ENCODE data around the gene FAM110A. TPM values are rescaled to one million over a fixed set of nuclear protein-coding genes. Genes with fewer than 3 reads are reported as not detected.

Gene FAM110A
- total and polyA plus RNA-seq, 9 of the 15 experiments (the other 6 are each of a cell fraction or from before 2014, with no cell fraction given), result 0.73 to 15.5 (median 3.6) TPM

DNA sequence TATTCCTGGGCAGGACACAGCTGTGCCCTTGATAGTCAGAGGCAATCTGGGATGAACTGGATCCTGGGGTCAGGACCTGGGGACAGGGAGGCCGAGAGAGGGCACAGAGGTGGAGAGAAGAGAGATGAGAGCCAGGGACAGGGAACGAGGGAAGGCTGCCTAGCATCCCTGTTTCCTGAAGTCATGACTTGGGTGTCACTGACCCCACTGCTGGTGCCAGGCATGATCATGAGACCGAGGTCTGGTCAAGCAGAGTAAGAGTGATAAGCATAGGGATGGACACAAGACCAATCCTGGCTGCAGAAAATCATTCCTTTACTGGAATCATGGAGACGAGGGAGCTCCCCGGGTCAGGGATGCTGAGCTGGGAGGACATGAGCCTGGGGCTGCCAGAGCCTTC, 36.1 kb downstream of the FAM110A start:
- Histone ChIP-seq H3K27ac (ENCODE audit: extremely low read depth, low read depth, low read length) (no peak overlapping the region), H3K79me2 (ENCODE audit: control insufficient read depth, insufficient read depth, low read length) (no peaks in the 10 kb centered on the region), H3K4me2 (ENCODE audit: insufficient read depth, low read length) (no peak overlapping the region), H3K4me1 (replicated peaks in 1 of 2; ENCODE audit: control insufficient read depth in 2 of 2, insufficient read depth in 2 of 2, low read length in 2 of 2) (no peaks in the 10 kb centered on the region), H3K9me1 (ENCODE audit: control insufficient read depth, insufficient read depth, low read length) (no peaks in the 10 kb centered on the region), H3K36me3 (ENCODE audit: control insufficient read depth, insufficient read depth, low read length) (no peaks in the 10 kb centered on the region), H3K9ac (ENCODE audit: insufficient read depth in 1 of 2, low read depth in 2 of 2, low read length in 2 of 2) (no peak overlapping the region), H4K20me1 (replicated peaks; ENCODE audit: control insufficient read depth, insufficient read depth, low read length) (no peaks in the 10 kb centered on the region), H2AFZ (ENCODE audit: low read depth, low read length) (no peak overlapping the region), H3K9me3 (replicated peaks; ENCODE audit: control insufficient read depth, insufficient read depth, low read depth, low read length) (no peaks in the 10 kb centered on the region), H3K27me3 (ENCODE audit: control insufficient read depth in 2 of 2, insufficient read depth in 2 of 2, low read length in 2 of 2) (peaks cover 0 to 24% of the 10 kb centered on the region in 2 experiments; a peak in 2 of 5 replicates), H3K4me3 (no peak overlapping the region)
- CTCF ChIA-PET (ENCODE audit: low intra/inter-chr PET ratio), result no interaction called here
- intact Hi-C loops (cut with micrococcal nuclease) (no loop called here), in situ Hi-C loops (cut with MboI) (no loop called here)
- TF ChIP-seq HDAC2 (IDR thresholded peaks at IDR 0.05) (no peak), ZNF57 (CRISPR knock-in tag; IDR thresholded peaks at IDR 0.05) (no peak), ZNF507 (tag; conservative IDR thresholded peaks at IDR 0.05) (no peak), ZNF347 (CRISPR knock-in tag; IDR thresholded peaks at IDR 0.05; ENCODE audit: low read depth) (no peak), ZNF224 (CRISPR knock-in tag; IDR thresholded peaks at IDR 0.05) (no peak), ZNF77 (CRISPR knock-in tag; IDR thresholded peaks at IDR 0.05) (no peak), PTTG1 (tag; IDR thresholded peaks at IDR 0.05; ENCODE audit: low read depth) (no peak), ZNF263 (CRISPR knock-in tag; IDR thresholded peaks at IDR 0.05; ENCODE audit: borderline replicate concordance) (no peak), EHMT2 (IDR thresholded peaks at IDR 0.05) (no peak), EWSR1 (IDR thresholded peaks at IDR 0.05; ENCODE audit: borderline replicate concordance, low read depth, partially characterized antibody) (no peak), PTRF (tag; IDR thresholded peaks at IDR 0.05) (no peak), TFAM (CRISPR knock-in tag; conservative IDR thresholded peaks at IDR 0.05) (no peak), ETV1 (tag; conservative IDR thresholded peaks at IDR 0.05; ENCODE audit: low read depth) (no peak), MAZ (CRISPR knock-in tag; conservative IDR thresholded peaks at IDR 0.05 in 1 of 2, IDR thresholded peaks at IDR 0.05 in 1 of 2) (no peak), FOXP1 (CRISPR knock-in tag; IDR thresholded peaks at IDR 0.05) (no peak)
- TF ChIP-seq, protein P1, sequence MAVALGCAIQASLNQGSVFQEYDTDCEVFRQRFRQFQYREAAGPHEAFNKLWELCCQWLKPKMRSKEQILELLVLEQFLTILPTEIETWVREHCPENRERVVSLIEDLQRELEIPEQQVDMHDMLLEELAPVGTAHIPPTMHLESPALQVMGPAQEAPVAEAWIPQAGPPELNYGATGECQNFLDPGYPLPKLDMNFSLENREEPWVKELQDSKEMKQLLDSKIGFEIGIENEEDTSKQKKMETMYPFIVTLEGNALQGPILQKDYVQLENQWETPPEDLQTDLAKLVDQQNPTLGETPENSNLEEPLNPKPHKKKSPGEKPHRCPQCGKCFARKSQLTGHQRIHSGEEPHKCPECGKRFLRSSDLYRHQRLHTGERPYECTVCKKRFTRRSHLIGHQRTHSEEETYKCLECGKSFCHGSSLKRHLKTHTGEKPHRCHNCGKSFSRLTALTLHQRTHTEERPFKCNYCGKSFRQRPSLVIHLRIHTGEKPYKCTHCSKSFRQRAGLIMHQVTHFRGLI (CRISPR knock-in tag; IDR thresholded peaks at IDR 0.05), result no peak
- TF ChIP-seq, protein P2, sequence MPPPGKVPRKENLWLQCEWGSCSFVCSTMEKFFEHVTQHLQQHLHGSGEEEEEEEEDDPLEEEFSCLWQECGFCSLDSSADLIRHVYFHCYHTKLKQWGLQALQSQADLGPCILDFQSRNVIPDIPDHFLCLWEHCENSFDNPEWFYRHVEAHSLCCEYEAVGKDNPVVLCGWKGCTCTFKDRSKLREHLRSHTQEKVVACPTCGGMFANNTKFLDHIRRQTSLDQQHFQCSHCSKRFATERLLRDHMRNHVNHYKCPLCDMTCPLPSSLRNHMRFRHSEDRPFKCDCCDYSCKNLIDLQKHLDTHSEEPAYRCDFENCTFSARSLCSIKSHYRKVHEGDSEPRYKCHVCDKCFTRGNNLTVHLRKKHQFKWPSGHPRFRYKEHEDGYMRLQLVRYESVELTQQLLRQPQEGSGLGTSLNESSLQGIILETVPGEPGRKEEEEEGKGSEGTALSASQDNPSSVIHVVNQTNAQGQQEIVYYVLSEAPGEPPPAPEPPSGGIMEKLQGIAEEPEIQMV (tag; conservative IDR thresholded peaks at IDR 0.05; ENCODE audit: low read depth), result no peak
- TF ChIP-seq, protein P3, sequence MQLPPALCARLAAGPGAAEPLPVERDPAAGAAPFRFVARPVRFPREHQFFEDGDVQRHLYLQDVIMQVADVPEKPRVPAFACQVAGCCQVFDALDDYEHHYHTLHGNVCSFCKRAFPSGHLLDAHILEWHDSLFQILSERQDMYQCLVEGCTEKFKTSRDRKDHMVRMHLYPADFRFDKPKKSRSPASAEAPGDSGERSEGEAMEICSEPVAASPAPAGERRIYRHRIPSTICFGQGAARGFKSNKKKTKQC (CRISPR knock-in tag; IDR thresholded peaks at IDR 0.05), result no peak
- TF ChIP-seq, protein P4, sequence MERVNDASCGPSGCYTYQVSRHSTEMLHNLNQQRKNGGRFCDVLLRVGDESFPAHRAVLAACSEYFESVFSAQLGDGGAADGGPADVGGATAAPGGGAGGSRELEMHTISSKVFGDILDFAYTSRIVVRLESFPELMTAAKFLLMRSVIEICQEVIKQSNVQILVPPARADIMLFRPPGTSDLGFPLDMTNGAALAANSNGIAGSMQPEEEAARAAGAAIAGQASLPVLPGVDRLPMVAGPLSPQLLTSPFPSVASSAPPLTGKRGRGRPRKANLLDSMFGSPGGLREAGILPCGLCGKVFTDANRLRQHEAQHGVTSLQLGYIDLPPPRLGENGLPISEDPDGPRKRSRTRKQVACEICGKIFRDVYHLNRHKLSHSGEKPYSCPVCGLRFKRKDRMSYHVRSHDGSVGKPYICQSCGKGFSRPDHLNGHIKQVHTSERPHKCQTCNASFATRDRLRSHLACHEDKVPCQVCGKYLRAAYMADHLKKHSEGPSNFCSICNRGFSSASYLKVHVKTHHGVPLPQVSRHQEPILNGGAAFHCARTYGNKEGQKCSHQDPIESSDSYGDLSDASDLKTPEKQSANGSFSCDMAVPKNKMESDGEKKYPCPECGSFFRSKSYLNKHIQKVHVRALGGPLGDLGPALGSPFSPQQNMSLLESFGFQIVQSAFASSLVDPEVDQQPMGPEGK (CRISPR knock-in tag; IDR thresholded peaks at IDR 0.05; ENCODE audit: borderline replicate concordance), result no peak
- POLR2A ChIA-PET, result interaction anchor here (1.3 kb wide), 1 partner anchor 11 kb away, joined by 3 read pairs; no protein-coding TSS in a partner anchor
- FAIRE-seq (no peak), ATAC-seq (no peak), DNase-seq (ENCODE audit: extremely low read depth in 1 of 4, low spot score in 3 of 4) (no peak)
- no TSS peak for BruUV-seq (replicated peaks)
- WGBS (ENCODE audit: insufficient coverage, low coverage, missing lambda C conversion rate), result 0% methylated on average over 5 of the region's 5 CpGs
